Smooth muscle cell (in vitro differentiated cells): ENCODE measurements around the gene NECTIN4. TPM values are rescaled to one million over a fixed set of nuclear protein-coding genes. Genes with fewer than 3 reads are reported as not detected.

Source experiments
- DNase-seq: peaks from one replicate; lab custom pipeline; 2025; ENCODE audit not compliant: unreplicated experiment; lab: John Stamatoyannopoulos, UW
- H2AFZ ChIP-seq: fragments of 200-600 bp; sonication (generic); 2 replicates; pipeline ENCODE4 v1.6.0; 2016; ENCODE audit warnings: antibody characterized with exemption, low read depth, mild to moderate bottlenecking
- H3F3A ChIP-seq: fragments of 200-600 bp; sonication (generic); 2 replicates; pipeline ENCODE4 v1.6.0; 2017; ENCODE audit warnings: antibody characterized with exemption, low read depth
- H3K27ac ChIP-seq: fragments of 200-600 bp; sonication (generic); 2 replicates; pipeline ENCODE4 v1.5.1; 2016; ENCODE audit warnings: low read depth, mild to moderate bottlenecking
- H3K27me3 ChIP-seq: fragments of 200-600 bp; sonication (generic); 2 replicates; pipeline ENCODE4 v1.6.1; 2016; ENCODE audit warnings: low read depth, mild to moderate bottlenecking
- H3K36me3 ChIP-seq: fragments of 200-600 bp; sonication (generic); 2 replicates; pipeline ENCODE4 v1.5.1; 2016; ENCODE audit warnings: low read depth
- H3K4me1 ChIP-seq: fragments of 200-600 bp; sonication (generic); 2 replicates; pipeline ENCODE4 v1.5.1; 2016; ENCODE audit warnings: low read depth
- H3K4me2 ChIP-seq: fragments of 200-600 bp; sonication (generic); 2 replicates; pipeline ENCODE4 v1.6.0; 2016; ENCODE audit warnings: mild to moderate bottlenecking
- H3K4me3 ChIP-seq: fragments of 200-600 bp; sonication (generic); 2 replicates; pipeline ENCODE4 v1.5.1; 2016; ENCODE audit warnings: mild to moderate bottlenecking
- H3K79me2 ChIP-seq: fragments of 200-600 bp; sonication (generic); 2 replicates; pipeline ENCODE4 v1.6.0; 2016; ENCODE audit warnings: low read depth, mild to moderate bottlenecking
- H3K9ac ChIP-seq: fragments of 200-600 bp; sonication (generic); 2 replicates; pipeline ENCODE4 v1.6.0; 2016; ENCODE audit warnings: low read depth
- H3K9me3 ChIP-seq: fragments of 200-600 bp; sonication (generic); replicated peaks from 2 replicates; pipeline ENCODE4 v1.5.1; 2016; ENCODE audit warnings: low read depth
- H4K20me1 ChIP-seq: fragments of 200-600 bp; sonication (generic); 2 replicates; pipeline ENCODE4 v1.6.0; 2016; ENCODE audit warnings: low read depth
- CTCF ChIP-seq: fragments of 200-600 bp; sonication (generic); IDR thresholded peaks from 2 replicates; pipeline ENCODE4 v1.5.1; 2017; ENCODE audit warnings: borderline replicate concordance, mild to moderate bottlenecking, antibody characterized with exemption; ENCODE audit not compliant: insufficient read depth, poor library complexity, severe bottlenecking
- WGBS: methylation state at CpG from one replicate; pipeline ENCODE4 v1.1.7; 2016; ENCODE audit warnings: low lambda C conversion rate; 5-methylcytosine and 5-hydroxymethylcytosine counted together
- polyA plus RNA-seq: library from polyadenylated mRNA; unstranded; fragments of >200 nt; fragmentation: Nextera tagmentation; extraction: Ambion mirVana; gene quantifications from 2 replicates; pipeline ENCODE4 v1.2.1, GENCODE V29; 2016
- total RNA-seq: library from RNA; depleted of rRNA; stranded (reverse); fragments of >200 nt; gene quantifications from 2 replicates; pipeline ENCODE4 v1.2.3, GENCODE V29; 2014

NECTIN4 gene
- total and polyA plus RNA-seq, 2 experiments from 2014 or later, result 12.7 to 18.2 TPM

GRCh38 chr1:161074676-161075368 is 14.5 kb downstream of the NECTIN4 start:
- H3K36me3 ChIP-seq, result no peaks in the 10 kb centered on the region
- no peaks in the 10 kb centered on the region for H3K9me3 ChIP-seq
- no peak for DNase-seq
- H3K4me3 ChIP-seq, result no peak overlapping the region
- H4K20me1 ChIP-seq, result no peaks in the 10 kb centered on the region
- H3K27me3 ChIP-seq, result no peaks in the 10 kb centered on the region
- peak overlapping the region; percentile 61 for H3K27ac ChIP-seq
- H2AFZ ChIP-seq, result no peak overlapping the region
- H3K4me1 ChIP-seq, result peaks cover 4% of the 10 kb centered on the region
- H3K79me2 ChIP-seq, result no peaks in the 10 kb centered on the region
- peak overlapping the region; percentile 36 for H3K9ac ChIP-seq
- peak overlapping the region; percentile 13 for H3K4me2 ChIP-seq
- H3F3A ChIP-seq, result peaks cover 2% of the 10 kb centered on the region
- WGBS, result 85% methylated on average over 9 of the region's 12 CpGs
- TF ChIP-seq CTCF, result no peak

DNA sequence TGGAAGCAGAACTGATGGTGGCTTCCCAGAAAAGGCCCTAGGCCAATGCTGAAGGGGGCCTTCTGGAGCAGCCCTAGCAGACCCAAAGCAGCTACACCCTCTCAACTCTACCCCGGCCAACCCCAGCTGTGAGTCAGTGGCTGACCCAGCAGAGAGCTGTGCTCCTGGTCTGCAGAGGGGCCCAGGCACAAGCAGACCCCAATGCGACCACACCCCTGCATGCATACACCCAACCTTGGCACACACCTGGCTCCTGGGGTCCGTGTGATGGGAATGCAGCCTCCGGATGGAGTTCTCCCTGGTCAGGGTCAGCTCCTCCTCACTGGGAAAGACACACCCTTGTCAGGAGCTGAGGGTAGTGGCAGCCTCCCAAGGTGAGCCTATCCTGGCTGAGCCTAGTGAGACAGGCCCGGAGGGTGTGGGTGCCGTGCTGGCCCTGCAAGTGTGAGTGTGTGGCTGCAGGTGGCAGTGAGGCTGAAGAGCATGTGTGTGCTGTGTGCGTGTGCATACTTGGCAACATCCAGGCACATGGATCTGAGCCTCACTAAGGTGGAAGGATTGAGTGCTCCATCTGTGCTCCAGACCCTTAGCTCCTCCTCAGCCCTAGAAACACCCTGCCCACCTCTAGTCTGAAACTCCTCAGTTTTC is 15.8 kb downstream of the NECTIN4 start:
- no peak for TF ChIP-seq CTCF
- 68% methylated on average over 7 of the region's 7 CpGs for WGBS
- H3K9ac ChIP-seq, result no peak overlapping the region
- no peak for DNase-seq
- no peaks in the 10 kb centered on the region for H3F3A ChIP-seq
- H3K27ac ChIP-seq, result peak overlapping the region; percentile 61
- H3K27me3 ChIP-seq, result no peaks in the 10 kb centered on the region
- no peak overlapping the region for H2AFZ ChIP-seq
- no peak overlapping the region for H3K4me3 ChIP-seq
- no peaks in the 10 kb centered on the region for H3K79me2 ChIP-seq
- H3K4me2 ChIP-seq, result no peak overlapping the region
- H3K4me1 ChIP-seq, result peaks cover 4% of the 10 kb centered on the region
- no peaks in the 10 kb centered on the region for H3K9me3 ChIP-seq
- no peaks in the 10 kb centered on the region for H3K36me3 ChIP-seq
- H4K20me1 ChIP-seq, result no peaks in the 10 kb centered on the region

DNA sequence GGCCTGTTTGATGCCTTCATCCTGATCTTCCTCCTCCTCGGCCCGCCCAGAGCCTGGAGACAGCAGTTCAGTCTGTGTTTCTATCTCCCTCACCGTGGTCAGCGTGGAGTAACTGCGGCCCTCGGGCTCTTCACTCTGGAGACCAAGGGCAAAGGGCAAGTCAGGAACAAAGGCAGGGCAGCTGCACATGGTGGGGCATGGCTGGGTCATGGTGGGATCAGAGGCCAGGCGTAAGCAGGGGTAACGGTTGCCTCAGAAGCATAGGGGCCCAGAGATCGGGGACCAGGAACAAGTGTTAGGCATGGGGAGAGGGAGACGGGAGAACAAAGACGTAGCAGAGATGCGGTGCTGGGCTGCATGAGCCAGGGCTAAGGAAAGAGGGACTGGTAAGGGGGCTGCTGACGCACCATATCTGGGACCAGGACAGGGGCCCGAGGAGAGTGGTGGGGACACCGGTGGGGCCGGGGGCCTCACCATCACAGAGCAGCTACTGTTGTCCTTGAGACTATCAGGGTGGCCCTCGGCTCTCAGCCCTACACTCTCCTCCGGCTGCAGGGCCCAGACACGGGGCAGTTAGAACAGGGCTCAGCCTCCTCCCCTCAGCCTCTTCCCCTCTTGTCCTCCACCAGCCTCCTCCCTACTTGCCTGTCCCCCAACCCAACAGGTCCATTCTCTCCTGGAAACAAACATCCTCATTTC is 16.5 kb downstream of the NECTIN4 start:
- no peak for DNase-seq
- H3K9me3 ChIP-seq, result no peaks in the 10 kb centered on the region
- no peak overlapping the region for H3K27ac ChIP-seq
- H3K27me3 ChIP-seq, result no peaks in the 10 kb centered on the region
- WGBS, result 95% methylated on average over 14 of the region's 19 CpGs
- H4K20me1 ChIP-seq, result no peaks in the 10 kb centered on the region
- H3K4me2 ChIP-seq, result no peak overlapping the region
- H2AFZ ChIP-seq, result no peak overlapping the region
- H3K4me3 ChIP-seq, result no peak overlapping the region
- no peaks in the 10 kb centered on the region for H3K36me3 ChIP-seq
- no peak overlapping the region for H3K9ac ChIP-seq
- H3F3A ChIP-seq, result no peaks in the 10 kb centered on the region
- H3K4me1 ChIP-seq, result peaks cover 4% of the 10 kb centered on the region
- TF ChIP-seq CTCF, result no peak
- H3K79me2 ChIP-seq, result no peaks in the 10 kb centered on the region
